SW480 (cell line): ENCODE results near the gene TNFAIP6.
"Not testable (repeated sequence)": the region's sequence is repeated elsewhere in the genome, so short reads cannot be mapped to it uniquely, and the experiment has no call there.

Experiments used
- DNase-seq: peaks from one replicate; pipeline ENCODE4 v3.0.0-alpha.2; 2016; ENCODE audit warnings: low spot score

TNFAIP6 gene

GRCh38 chr2:151421681-151422080, 64.3 kb downstream of the TNFAIP6 start:
- DNase-seq = not testable (repeated sequence)

DNA sequence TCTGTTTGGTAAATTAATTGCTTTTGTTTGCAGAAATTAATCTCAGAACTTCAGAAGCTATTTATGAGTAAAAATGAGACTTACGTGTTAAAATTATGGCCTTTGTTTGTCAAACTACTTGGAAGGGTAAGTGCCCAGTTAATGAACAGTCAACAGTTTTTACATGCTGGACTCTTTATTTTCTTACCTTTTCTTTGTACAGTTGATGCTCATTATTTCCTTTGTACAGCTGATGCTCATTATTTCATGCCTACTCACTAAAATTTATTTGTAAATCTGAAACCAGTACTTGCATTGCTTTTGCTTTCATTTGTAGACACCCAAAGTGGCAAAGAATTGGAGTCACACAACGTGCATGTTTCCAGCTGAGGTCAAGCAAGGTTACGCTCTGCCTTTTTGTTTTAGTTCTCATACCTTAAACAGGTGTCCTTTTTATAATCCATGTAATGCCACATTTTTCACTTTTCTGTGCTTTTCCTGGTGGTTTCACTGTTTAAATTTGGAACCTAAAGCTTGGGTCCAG, 65.6 kb downstream of the TNFAIP6 start:
- no peak for DNase-seq

DNA sequence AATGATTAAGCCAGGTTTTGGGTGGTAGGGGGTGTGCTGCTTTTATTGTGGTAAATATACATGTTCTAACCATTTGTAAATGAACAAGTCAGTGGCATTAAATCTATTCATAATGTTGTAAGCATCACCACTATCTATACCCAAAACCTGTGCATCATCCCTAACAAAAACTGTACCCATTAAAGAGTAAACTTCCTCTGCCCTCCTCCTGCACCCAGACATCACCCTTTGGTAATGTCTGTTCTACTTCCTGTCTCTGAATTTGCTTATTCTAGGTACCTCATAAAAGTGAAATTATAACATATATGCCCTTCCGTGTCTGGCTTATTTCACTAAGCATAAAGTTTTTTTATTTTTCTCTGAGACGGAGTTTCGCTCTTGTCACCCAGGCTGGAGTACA, 66.4 kb downstream of the TNFAIP6 start:
- no peak for DNase-seq
